Fibroblast of pulmonary artery (primary cell): ENCODE data around the gene TTLL11.
"Not testable (repeated sequence)": the region's sequence is repeated elsewhere in the genome, so short reads cannot be mapped to it uniquely, and the experiment has no call there.

Experiments used
- DNase-seq: peaks from one replicate; pipeline ENCODE4 v3.0.0-alpha.2; 2010; ENCODE audit warnings: low read depth
- H3K4me3 ChIP-seq: replicated peaks from 2 replicates; pipeline ENCODE4 v1.5.1; 2011; ENCODE audit warnings: low read depth, mild to moderate bottlenecking, control low read depth, low read length, moderate library complexity
- TF ChIP-seq, protein P1 (sequence below): IDR thresholded peaks from 2 replicates; pipeline ENCODE4 v1.5.1; 2011; ENCODE audit warnings: mild to moderate bottlenecking, control low read depth, low read length, inconsistent platforms; ENCODE audit errors: missing control alignments

TTLL11 gene

GRCh38 chr9:122078557-122078956 lies 14.6 kb downstream of the TTLL11 start:
- no peak for DNase-seq
- H3K4me3 ChIP-seq, result no peak overlapping the region
- TF ChIP-seq, protein P1, sequence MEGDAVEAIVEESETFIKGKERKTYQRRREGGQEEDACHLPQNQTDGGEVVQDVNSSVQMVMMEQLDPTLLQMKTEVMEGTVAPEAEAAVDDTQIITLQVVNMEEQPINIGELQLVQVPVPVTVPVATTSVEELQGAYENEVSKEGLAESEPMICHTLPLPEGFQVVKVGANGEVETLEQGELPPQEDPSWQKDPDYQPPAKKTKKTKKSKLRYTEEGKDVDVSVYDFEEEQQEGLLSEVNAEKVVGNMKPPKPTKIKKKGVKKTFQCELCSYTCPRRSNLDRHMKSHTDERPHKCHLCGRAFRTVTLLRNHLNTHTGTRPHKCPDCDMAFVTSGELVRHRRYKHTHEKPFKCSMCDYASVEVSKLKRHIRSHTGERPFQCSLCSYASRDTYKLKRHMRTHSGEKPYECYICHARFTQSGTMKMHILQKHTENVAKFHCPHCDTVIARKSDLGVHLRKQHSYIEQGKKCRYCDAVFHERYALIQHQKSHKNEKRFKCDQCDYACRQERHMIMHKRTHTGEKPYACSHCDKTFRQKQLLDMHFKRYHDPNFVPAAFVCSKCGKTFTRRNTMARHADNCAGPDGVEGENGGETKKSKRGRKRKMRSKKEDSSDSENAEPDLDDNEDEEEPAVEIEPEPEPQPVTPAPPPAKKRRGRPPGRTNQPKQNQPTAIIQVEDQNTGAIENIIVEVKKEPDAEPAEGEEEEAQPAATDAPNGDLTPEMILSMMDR, result no peak

- TF ChIP-seq, protein P1, result no peak
- H3K4me3 ChIP-seq, result no peak overlapping the region
- no peak for DNase-seq
These were observed 16.3 kb downstream of the TTLL11 start for GRCh38 chr9:122076773-122077172.

DNA sequence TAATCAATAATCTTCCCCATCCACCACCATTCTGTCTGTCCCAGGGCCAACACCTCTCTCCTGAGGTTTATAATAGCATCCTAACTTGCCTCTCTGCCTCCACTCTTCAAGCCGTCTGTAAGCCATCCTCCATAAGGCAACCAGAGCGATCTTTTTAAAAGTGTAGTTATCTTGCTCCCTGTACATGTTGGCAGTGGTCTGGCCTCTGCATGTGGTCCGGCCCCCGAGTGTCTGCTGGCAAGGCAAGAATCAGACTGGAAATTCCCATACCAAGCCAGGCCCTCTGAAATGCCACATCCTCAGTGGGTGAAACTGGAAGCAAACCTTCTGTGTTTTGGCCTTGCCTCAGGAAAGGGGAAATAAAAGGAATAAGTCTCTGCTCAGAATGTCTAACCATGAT lies 17.0 kb downstream of the TTLL11 start:
- no peak for DNase-seq
- TF ChIP-seq, protein P1, result no peak
- H3K4me3 ChIP-seq, result no peak overlapping the region

DNA sequence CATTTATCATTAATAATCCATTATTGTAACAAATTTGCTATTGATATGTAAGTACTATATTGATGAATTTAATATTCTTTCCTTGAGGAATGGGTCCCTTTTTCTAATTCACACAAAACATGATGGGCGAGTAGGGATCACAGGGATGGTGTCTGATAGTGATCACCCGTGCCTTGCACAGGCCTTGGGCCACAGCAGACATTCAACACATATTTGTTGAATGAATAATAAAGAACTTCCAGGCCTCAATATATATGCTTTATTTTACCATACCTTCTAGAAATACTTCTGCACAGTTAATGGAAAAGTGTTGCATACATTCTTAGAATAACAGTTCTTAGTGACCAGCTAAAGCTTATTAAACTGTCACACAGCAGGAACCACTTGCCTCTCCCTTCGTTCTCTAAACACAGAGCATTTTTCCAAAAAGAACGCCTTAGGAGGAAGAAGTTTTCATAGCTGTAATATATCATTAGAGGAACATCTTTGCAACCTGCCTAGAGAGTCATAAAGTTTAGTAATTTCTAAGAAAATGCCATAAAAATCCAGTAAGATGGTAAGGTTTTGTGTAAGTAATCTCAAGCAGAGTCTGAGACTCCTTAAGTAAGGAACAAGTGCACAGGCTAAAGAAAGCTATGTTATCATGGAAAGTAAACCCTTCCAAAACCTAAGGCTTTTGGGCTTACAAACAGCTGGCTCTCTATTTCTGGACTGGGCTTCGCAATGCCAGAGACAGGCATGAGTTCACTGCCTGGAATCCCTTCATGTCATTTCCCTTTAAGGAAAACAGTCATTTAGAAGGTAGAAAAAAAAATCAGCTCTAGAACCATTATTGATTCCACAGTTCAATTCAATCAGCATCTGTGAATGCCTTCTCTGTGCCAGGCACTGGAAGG lies 17.7 kb downstream of the TTLL11 start:
- no peak for DNase-seq
- TF ChIP-seq, protein P1, result no peak
- no peak overlapping the region for H3K4me3 ChIP-seq

DNA sequence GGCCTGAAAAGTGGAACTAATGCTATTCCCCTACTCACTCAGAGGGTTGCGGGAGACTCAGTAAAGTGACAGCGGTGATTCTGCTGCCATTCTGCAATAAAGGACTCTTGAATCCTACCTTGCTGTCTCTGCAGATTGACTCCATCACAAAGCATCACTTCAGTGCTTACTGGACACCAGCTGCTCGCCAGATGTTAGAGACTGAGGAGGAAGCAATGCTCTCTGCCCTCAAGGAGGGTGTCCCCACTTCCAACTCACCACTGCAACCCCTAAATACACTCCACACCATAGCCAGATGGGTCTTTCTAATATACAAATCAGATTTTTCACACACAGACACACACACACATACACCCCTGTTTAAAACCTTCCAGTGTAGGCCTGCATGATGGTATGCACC lies 21.4 kb downstream of the TTLL11 start:
- TF ChIP-seq, protein P1, result no peak
- H3K4me3 ChIP-seq, result no peak overlapping the region
- no peak for DNase-seq

DNA sequence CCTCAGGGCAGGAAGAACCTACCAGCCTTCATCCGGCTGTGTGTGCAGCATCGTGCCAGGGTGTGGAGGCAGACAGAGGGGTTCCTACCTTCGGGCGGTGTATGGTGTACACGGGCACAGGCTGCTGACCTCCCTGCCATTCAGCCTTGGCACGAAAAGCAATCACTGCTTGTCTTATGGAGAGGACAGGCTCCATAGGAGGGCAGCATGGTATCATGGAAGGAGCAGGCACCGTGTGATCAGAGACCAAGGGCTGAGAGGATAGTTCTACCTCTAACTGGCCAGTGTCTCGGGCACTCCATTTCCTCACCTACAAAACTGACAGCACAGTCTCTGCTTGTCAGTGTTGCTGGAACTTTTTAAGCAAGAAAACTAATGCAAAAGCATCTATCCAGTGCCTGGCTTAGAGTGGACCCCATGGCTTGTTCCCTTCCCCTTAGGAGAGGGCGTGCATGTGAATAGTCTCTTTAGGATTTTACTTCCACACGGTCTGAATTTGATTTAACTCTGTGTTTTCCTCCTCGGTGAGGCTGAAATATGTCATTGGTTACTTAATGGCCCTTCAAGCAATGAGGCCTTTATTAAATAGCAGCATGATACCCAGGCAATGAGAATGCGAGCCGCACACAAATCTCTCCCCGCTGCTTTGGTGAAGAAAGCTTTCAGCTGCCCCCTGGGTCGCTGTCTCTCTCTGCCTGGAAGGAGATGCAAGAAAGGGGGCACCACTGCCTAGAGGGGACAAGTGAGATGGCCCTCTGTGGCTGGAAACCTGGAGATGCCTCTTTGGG lies 22.2 kb downstream of the TTLL11 start:
- TF ChIP-seq, protein P1, result no peak
- DNase-seq, result no peak
- H3K4me3 ChIP-seq, result no peak overlapping the region

- DNase-seq, result not testable (repeated sequence)
These were observed 26.4 kb downstream of the TTLL11 start for GRCh38 chr9:122066680-122067079.

More at GRCh38 chr9:122066680-122067079, 26.4 kb downstream of the TTLL11 start:
- H3K4me3 ChIP-seq, result not testable (repeated sequence)
